Body of pancreas (tissue), 4 donors: ENCODE measurements around the gene APOH.

Experiments
- CTCF ChIP-seq, 7 experiments: fragments of 450-650 bp in 4 of 7; fragments of 200-600 bp in 3 of 7; sonication (generic) in 3 of 7; IDR thresholded peaks; one replicate each; pipeline ENCODE4 v1.5.1; 2016 to 2019; ENCODE audit warnings: antibody characterized with exemption in 7 of 7
- POLR2A ChIP-seq, 3 donors: fragments of 450-650 bp; IDR thresholded peaks; one replicate each; pipeline ENCODE4 v1.6.1; 2016; ENCODE audit warnings: antibody characterized with exemption in 3 of 3, mild to moderate bottlenecking in 2 of 3

GRCh38 chr17:66240013-66240412 is 10.8 kb upstream of the APOH start:
- no peak for TF ChIP-seq CTCF (IDR thresholded peaks at IDR 0.05)
- TF ChIP-seq POLR2A (IDR thresholded peaks at IDR 0.05) = no peak
